ENCODE measurements around the gene ATP2B1.

ATP2B1 gene

GRCh38 chr12:89684136-89684535, 24.5 kb downstream of the ATP2B1 start:
- Histone ChIP-seq H3K27ac (no peak overlapping the region), H3K4me3 (no peak overlapping the region)
- DNase-seq (ENCODE audit: low spot score), result no peak
- no peak for TF ChIP-seq CTCF (IDR thresholded peaks at IDR 0.05)

GRCh38 chr12:89682284-89682683, 26.4 kb downstream of the ATP2B1 start:
- Histone ChIP-seq H3K27ac (no peak overlapping the region), H3K4me3 (no peak overlapping the region)
- no peak for DNase-seq (ENCODE audit: low spot score)
- no peak for TF ChIP-seq CTCF (IDR thresholded peaks at IDR 0.05)

DNA sequence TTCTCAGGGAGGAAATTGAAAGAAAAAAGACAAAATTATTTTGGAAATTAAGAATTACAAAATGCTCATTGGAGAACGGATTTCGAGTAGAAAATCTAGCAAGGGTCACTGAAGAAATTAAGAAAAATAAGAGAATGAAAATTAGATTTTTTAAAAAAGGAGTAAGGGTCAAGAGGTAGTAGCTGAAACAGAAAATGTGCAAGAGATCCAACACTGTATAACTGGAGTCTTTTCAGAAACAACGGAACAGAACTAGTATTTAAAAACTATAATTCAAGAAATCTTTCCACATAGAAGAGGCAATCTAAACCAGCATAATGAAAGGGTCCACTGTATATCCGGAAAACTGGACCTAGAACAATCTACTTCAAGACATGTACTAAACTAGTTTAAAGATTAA, 28.2 kb downstream of the ATP2B1 start:
- H3K27ac ChIP-seq, result no peak overlapping the region
- no peak for TF ChIP-seq CTCF (IDR thresholded peaks at IDR 0.05)
- H3K4me3 ChIP-seq, result no peak overlapping the region
- DNase-seq (ENCODE audit: low spot score), result no peak

DNA sequence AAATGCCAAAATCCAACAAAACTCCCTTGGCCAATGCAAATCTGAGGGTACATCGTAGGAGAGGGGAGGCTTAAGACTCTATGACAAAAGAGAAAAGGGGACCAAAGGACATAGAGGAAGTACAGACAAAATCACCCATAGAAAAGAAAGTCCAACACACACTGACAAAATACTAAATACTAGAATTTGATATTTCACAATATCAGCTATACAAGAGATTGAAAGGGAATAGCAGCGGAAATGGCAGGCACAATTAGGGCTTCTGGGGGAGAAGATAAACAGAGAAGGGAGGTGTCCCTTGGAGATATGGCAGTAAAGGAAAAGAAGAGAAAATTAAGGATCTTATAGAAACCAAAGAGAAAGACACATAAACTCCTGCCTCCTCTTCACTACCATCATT, 29.0 kb downstream of the ATP2B1 start:
- TF ChIP-seq CTCF (IDR thresholded peaks at IDR 0.05), result no peak
- no peak overlapping the region for H3K4me3 ChIP-seq
- H3K27ac ChIP-seq, result no peak overlapping the region
- DNase-seq (ENCODE audit: low spot score), result no peak

DNA sequence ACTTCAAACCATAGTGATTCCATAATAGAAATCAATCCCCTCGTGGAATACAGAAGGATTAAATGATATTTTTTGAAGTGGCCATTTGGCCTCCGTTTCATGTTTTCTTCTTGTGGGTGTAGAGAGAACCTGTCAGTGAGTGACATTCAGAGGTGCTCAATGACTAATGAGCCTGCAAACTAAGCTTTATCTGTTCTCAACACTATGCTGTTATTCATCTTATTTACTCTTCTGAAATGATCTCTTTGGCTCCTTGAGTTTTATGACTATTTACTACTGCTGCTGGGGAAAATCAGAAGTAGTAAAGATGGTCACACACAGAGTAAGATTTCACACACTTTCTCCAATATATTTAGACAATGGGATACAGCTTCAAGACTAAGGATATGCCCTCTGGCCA, 30.4 kb downstream of the ATP2B1 start:
- TF ChIP-seq CTCF (IDR thresholded peaks at IDR 0.05), result no peak

DNA sequence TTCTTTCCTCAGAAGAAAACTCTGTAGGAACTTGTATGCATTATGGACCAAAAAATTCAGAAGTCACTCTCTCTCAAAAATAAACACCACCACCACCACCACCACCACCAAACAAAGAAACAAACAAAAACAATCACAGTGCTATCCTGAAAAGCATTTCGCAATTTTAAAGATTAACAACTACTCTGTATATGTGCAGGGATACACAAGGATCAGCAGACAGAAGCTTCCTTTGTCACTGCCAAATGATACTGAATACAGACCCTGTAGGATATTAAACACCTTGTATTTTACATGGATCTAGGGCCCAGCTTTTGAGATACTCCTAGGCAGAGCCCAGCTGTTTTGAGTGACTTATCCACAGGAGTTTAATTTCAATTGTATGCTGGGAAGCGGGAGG, 31.7 kb downstream of the ATP2B1 start:
- DNase-seq (ENCODE audit: low spot score), result no peak
- Histone ChIP-seq H3K4me3 (no peak overlapping the region), H3K27ac (no peak overlapping the region)
- TF ChIP-seq CTCF (IDR thresholded peaks at IDR 0.05), result no peak

More for the DNA sequence above, 30.4 kb downstream of the ATP2B1 start:
- H3K4me3 ChIP-seq, result no peak overlapping the region
- DNase-seq (ENCODE audit: low spot score), result no peak
- no peak overlapping the region for H3K27ac ChIP-seq

DNA sequence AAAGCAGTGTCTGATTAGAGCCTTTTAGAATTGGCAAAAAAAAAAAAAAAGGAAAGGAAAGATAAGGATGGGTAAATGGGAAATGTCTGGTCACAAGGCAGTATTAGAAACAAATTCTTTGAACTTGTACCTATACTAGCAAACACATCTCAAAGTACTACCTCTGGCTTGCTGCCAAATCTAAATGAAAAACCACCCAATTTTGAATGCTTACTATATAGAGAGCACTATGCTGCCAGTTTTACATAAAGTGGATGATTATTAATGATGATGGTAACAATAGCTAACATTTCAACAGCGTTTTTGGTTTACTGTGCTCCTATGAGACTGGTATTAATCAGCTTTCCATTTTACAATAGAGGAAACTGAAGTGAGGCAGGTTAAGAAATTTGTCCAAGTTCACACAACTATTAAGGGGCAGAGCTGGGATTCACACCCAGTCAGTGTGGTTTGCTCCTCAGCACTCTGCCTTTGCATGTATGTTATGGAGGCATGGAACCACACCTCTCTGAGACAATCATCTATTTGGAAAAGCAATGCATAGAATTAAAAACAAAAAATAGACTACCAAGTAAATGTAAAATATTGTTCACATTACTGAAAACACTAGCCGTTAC, 34.2 kb downstream of the ATP2B1 start:
- TF ChIP-seq CTCF (IDR thresholded peaks at IDR 0.05), result no peak
- no peak overlapping the region for H3K4me3 ChIP-seq
- DNase-seq (ENCODE audit: low spot score), result no peak
- H3K27ac ChIP-seq, result no peak overlapping the region

Data from coronary artery (tissue), 2 donors.